HepG2 (cell line): Measurements from ENCODE around the gene NSMF.

ENCODE experiments used
- ATF3 ChIP-seq: sonication (generic); formaldehyde crosslinking; IDR thresholded peaks from 2 replicates; pipeline ENCODE4 v1.4.0; 2020; ENCODE audit warnings: missing genetic modification reagents
- CEBPB ChIP-seq: IDR thresholded peaks from 2 replicates; pipeline ENCODE4 v1.6.1; 2011; ENCODE audit warnings: low read depth, low read length, improper control_type of control experiment, borderline replicate concordance
- FOXK2 ChIP-seq: fragments of 450-650 bp; IDR thresholded peaks from 2 replicates; pipeline ENCODE4 v1.6.1; 2016
- KLF12 ChIP-seq: sonication (generic); formaldehyde crosslinking; IDR thresholded peaks from 2 replicates; pipeline ENCODE4 v1.4.0; 2020; ENCODE audit warnings: missing genetic modification reagents, borderline replicate concordance
- MLLT10 ChIP-seq: sonication (generic); formaldehyde crosslinking; IDR thresholded peaks from 2 replicates; pipeline ENCODE4 v1.4.0; 2020; ENCODE audit warnings: missing genetic modification reagents
- NONO ChIP-seq, 2 experiments: fragments of 450-650 bp in 1 of 2; sonication (generic) in 1 of 2; formaldehyde crosslinking in 1 of 2; IDR thresholded peaks in 1 of 2; conservative IDR thresholded peaks in 1 of 2; 2 replicates each; pipeline versions ENCODE4 v1.6.1 to v1.8.0; 2017 to 2022; ENCODE audit warnings: mild to moderate bottlenecking in 1 of 2, missing genetic modification reagents in 1 of 2, moderate library complexity in 1 of 2
- POLR2A ChIP-seq, 2 experiments: IDR thresholded peaks; 2 replicates each; pipeline ENCODE4 v1.6.1; 2011; ENCODE audit warnings: low read depth in 2 of 2, low read length in 2 of 2, mild to moderate bottlenecking in 1 of 2, moderate library complexity in 1 of 2; ENCODE audit not compliant: insufficient read depth in 1 of 2
- SIN3A ChIP-seq: IDR thresholded peaks from 2 replicates; pipeline ENCODE4 v1.6.1; 2011; ENCODE audit warnings: low read depth, mild to moderate bottlenecking, control low read depth, low read length, borderline replicate concordance
- ZKSCAN1 ChIP-seq: fragments of 150-350 bp; IDR thresholded peaks from 2 replicates; pipeline ENCODE4 v1.6.1; 2014; ENCODE audit warnings: low read length
- ZNF792 ChIP-seq: IDR thresholded peaks from 2 replicates; pipeline ENCODE4 v1.6.1; 2016
- ZNF878 ChIP-seq: sonication (generic); formaldehyde crosslinking; IDR thresholded peaks from 2 replicates; pipeline ENCODE4 v1.8.1; 2023; ENCODE audit warnings: mild to moderate bottlenecking, missing genetic modification reagents, moderate library complexity
- ZSCAN29 ChIP-seq: sonication (generic); formaldehyde crosslinking; conservative IDR thresholded peaks from 2 replicates; pipeline ENCODE4 v1.4.0; 2020; ENCODE audit warnings: mild to moderate bottlenecking, missing genetic modification reagents

- TF ChIP-seq CEBPB (no peak), ATF3 (CRISPR knock-in tag) (no peak), POLR2A (IDR thresholded peaks at IDR 0.05; ENCODE audit: insufficient read depth in 1 of 2, low read depth in 2 of 2, low read length in 2 of 2) (no peak), NONO (IDR thresholded peaks at IDR 0.05) (no peak), NONO (CRISPR knock-in tag; conservative IDR thresholded peaks at IDR 0.05) (no peak), ZSCAN29 (CRISPR knock-in tag) (no peak), ZKSCAN1 (no peak), KLF12 (no peak), ZNF792 (CRISPR knock-in tag) (no peak), ZNF878 (no peak), SIN3A (no peak), MLLT10 (CRISPR knock-in tag) (no peak), FOXK2 (no peak)
Observed at GRCh38 chr9:137453643-137454081, 5.5 kb downstream of the NSMF start.
